ENCODE measurements around the gene C1D.

GRCh38 chr2:68032702-68033101, 30.1 kb downstream of the C1D start:
- no peak for TF ChIP-seq CTCF (IDR thresholded peaks at IDR 0.05)
- no peak for TF ChIP-seq POLR2A (IDR thresholded peaks at IDR 0.05)

Data from esophagus squamous epithelium (tissue), 4 donors.